H1 (cell line): Measurements from ENCODE around the gene DEXI. TPM values are rescaled to one million over a fixed set of nuclear protein-coding genes. Genes with fewer than 3 reads are reported as not detected.

ENCODE experiments used
- CTCF ChIA-PET: fragments of 300-600 bp; sonication (Branson Sonifier 250); formaldehyde crosslinking; loops from one replicate; lab custom pipeline; 2021; ENCODE audit not compliant: partially characterized antibody; lab: Charles Lee
- POLR2A ChIA-PET: fragments of 300-600 bp; sonication (Branson Sonifier 250); formaldehyde crosslinking; loops from one replicate; lab custom pipeline; 2021; ENCODE audit warnings: inconsistent platforms; ENCODE audit not compliant: partially characterized antibody; lab: Charles Lee
- DNase-seq, 2 experiments: peaks; one replicate each; pipeline versions ENCODE4 v3.0.0 to v3.0.0-alpha.2; 2010 to 2022; ENCODE audit warnings: low spot score in 2 of 2, low read depth in 1 of 2, mixed read lengths in 1 of 2
- FAIRE-seq: peaks from 2 replicates; lab custom pipeline; 2011; peaks lifted over from hg19 to GRCh38; lab: Jason Lieb, UNC
- H2AFZ ChIP-seq: 2 replicates; pipeline ENCODE4 v1.8.1; 2012; ENCODE audit warnings: low read length, inconsistent platforms
- H2AK5ac ChIP-seq: 2 replicates; pipeline ENCODE4 v1.6.1; 2013; ENCODE audit warnings: low read depth, low read length
- H2BK120ac ChIP-seq: replicated peaks from 2 replicates; pipeline ENCODE3; 2013; ENCODE audit warnings: low read depth, low read length, inconsistent platforms
- H2BK12ac ChIP-seq: 2 replicates; pipeline ENCODE4 v1.6.1; 2013; ENCODE audit warnings: low read depth, low read length
- H2BK15ac ChIP-seq: 2 replicates; pipeline ENCODE4 v1.6.1; 2013; ENCODE audit warnings: low read length
- H2BK20ac ChIP-seq: 2 replicates; pipeline ENCODE4 v1.6.1; 2013; ENCODE audit warnings: low read length
- H2BK5ac ChIP-seq: 2 replicates; pipeline ENCODE4 v1.6.1; 2013; ENCODE audit warnings: low read depth, low read length
- H3K14ac ChIP-seq: 2 replicates; pipeline ENCODE4 v1.6.1; 2013; ENCODE audit warnings: inconsistent platforms; ENCODE audit not compliant: insufficient read length
- H3K18ac ChIP-seq: 2 replicates; pipeline ENCODE4 v1.6.1; 2013; ENCODE audit warnings: low read length; ENCODE audit errors: extremely low read depth
- H3K23ac ChIP-seq: 2 replicates; pipeline ENCODE4 v1.6.1; 2013; ENCODE audit warnings: inconsistent platforms; ENCODE audit not compliant: insufficient read length
- H3K23me2 ChIP-seq: 2 replicates; pipeline ENCODE4 v1.6.1; 2013; ENCODE audit warnings: low read depth, low read length
- H3K27ac ChIP-seq: 2 replicates; pipeline ENCODE4 v1.6.1; 2011; ENCODE audit warnings: low read depth, low read length, inconsistent platforms
- H3K27me3 ChIP-seq, 4 experiments: replicated peaks in 1 of 4; 1 replicate in 1 of 4; 2 replicates in 3 of 4; pipeline versions ENCODE4 v1.6.1 to v1.8.1; 2011 to 2013; ENCODE audit warnings: low read length in 3 of 4, mild to moderate bottlenecking in 3 of 4, inconsistent platforms in 2 of 4, mixed read lengths in 2 of 4, moderate library complexity in 1 of 4; ENCODE audit not compliant: control insufficient read depth in 3 of 4, insufficient read depth in 3 of 4; ENCODE audit errors: extremely low read depth in 1 of 4
- H3K36me3 ChIP-seq, 4 experiments: 2 replicates each; pipeline versions ENCODE4 v1.6.1 to v1.8.1; 2011 to 2013; ENCODE audit warnings: mild to moderate bottlenecking in 4 of 4, low read length in 3 of 4, moderate library complexity in 2 of 4, control low read depth in 1 of 4, inconsistent platforms in 1 of 4; ENCODE audit not compliant: insufficient read depth in 4 of 4, control insufficient read depth in 2 of 4
- H3K4ac ChIP-seq: replicated peaks from 2 replicates; pipeline ENCODE3; 2013; ENCODE audit warnings: low read length, low read depth, mixed read lengths, inconsistent platforms; ENCODE audit not compliant: insufficient read length
- H3K4me1 ChIP-seq, 4 experiments: replicated peaks in 1 of 4; 1 replicate in 1 of 4; 2 replicates in 3 of 4; pipeline versions ENCODE4 v1.6.1 to v1.8.1; 2011 to 2013; ENCODE audit warnings: low read length in 3 of 4, inconsistent platforms in 2 of 4, mixed read lengths in 1 of 4; ENCODE audit not compliant: insufficient read depth in 4 of 4, control insufficient read depth in 3 of 4
- H3K4me2 ChIP-seq, 2 experiments: 2 replicates each; pipeline versions ENCODE4 v1.6.1 to v1.8.1; 2011 to 2013; ENCODE audit warnings: low read depth in 2 of 2, low read length in 2 of 2, control low read depth in 1 of 2, inconsistent platforms in 1 of 2, mild to moderate bottlenecking in 1 of 2; ENCODE audit not compliant: insufficient read depth in 1 of 2
- H3K4me3 ChIP-seq, 4 experiments: fragments of 200-600, 300-600 bp in 1 of 4; sonication (generic), shearing (Covaris generic), sonication (Bioruptor Twin) in 1 of 4; 2 replicates each; pipeline versions ENCODE4 v1.5.1 to v1.8.1; 2011 to 2016; ENCODE audit warnings: low read length in 4 of 4, low read depth in 3 of 4, control low read depth in 2 of 4, inconsistent platforms in 2 of 4, mild to moderate bottlenecking in 2 of 4, mixed read lengths in 1 of 4, moderate library complexity in 1 of 4; ENCODE audit not compliant: insufficient read depth in 2 of 4; ENCODE audit errors: extremely low read depth in 1 of 4
- H3K56ac ChIP-seq: replicated peaks from 2 replicates; pipeline ENCODE3; 2013; ENCODE audit warnings: low read depth, mild to moderate bottlenecking, mixed read lengths, low read length, inconsistent platforms; ENCODE audit not compliant: insufficient read length
- H3K79me1 ChIP-seq: 2 replicates; pipeline ENCODE4 v1.6.1; 2013; ENCODE audit warnings: low read depth, low read length, control low read depth
- H3K79me2 ChIP-seq, 2 experiments: 2 replicates each; pipeline versions ENCODE4 v1.6.1 to v1.8.1; 2012 to 2013; ENCODE audit warnings: low read length in 2 of 2, mild to moderate bottlenecking in 2 of 2, inconsistent platforms in 1 of 2; ENCODE audit not compliant: insufficient read depth in 2 of 2, control insufficient read depth in 1 of 2
- H3K9ac ChIP-seq, 4 experiments: replicated peaks in 1 of 4; 1 replicate in 1 of 4; 2 replicates in 3 of 4; pipeline versions ENCODE4 v1.6.1 to v1.8.1; 2011 to 2013; ENCODE audit warnings: low read depth in 3 of 4, low read length in 3 of 4, control low read depth in 2 of 4, mild to moderate bottlenecking in 2 of 4, moderate library complexity in 2 of 4, inconsistent platforms in 1 of 4; ENCODE audit errors: extremely low read depth in 1 of 4
- H3K9me3 ChIP-seq, 2 experiments: 2 replicates each; pipeline versions ENCODE4 v1.6.1 to v1.8.1; 2012 to 2013; ENCODE audit warnings: mild to moderate bottlenecking in 2 of 2, moderate library complexity in 2 of 2, control low read depth in 1 of 2, inconsistent platforms in 1 of 2, low read depth in 1 of 2, low read length in 1 of 2, mixed read lengths in 1 of 2; ENCODE audit not compliant: insufficient read depth in 2 of 2
- H4K20me1 ChIP-seq, 2 experiments: replicated peaks in 1 of 2; 2 replicates each; pipeline versions ENCODE3 to v1.8.1; 2011 to 2013; ENCODE audit warnings: inconsistent platforms in 2 of 2, low read length in 2 of 2, mild to moderate bottlenecking in 1 of 2; ENCODE audit not compliant: insufficient read depth in 2 of 2, control insufficient read depth in 1 of 2
- H4K5ac ChIP-seq: 2 replicates; pipeline ENCODE4 v1.6.1; 2013; ENCODE audit warnings: low read length, low read depth, mixed read lengths, inconsistent platforms; ENCODE audit not compliant: insufficient read length
- H4K8ac ChIP-seq: 2 replicates; pipeline ENCODE4 v1.8.0; 2013; ENCODE audit warnings: mild to moderate bottlenecking, moderate library complexity, low read length, inconsistent platforms; ENCODE audit not compliant: insufficient read depth; ENCODE audit errors: extremely low read depth
- H4K91ac ChIP-seq: replicated peaks from 2 replicates; pipeline ENCODE3; 2013; ENCODE audit warnings: low read length, mixed read lengths, inconsistent platforms; ENCODE audit not compliant: insufficient read length
- CBX5 ChIP-seq: fragments of 300-800, 300-1000 bp; sonication (generic); IDR thresholded peaks from 2 replicates; pipeline ENCODE4 v1.7.1; 2016; ENCODE audit warnings: antibody characterized with exemption, low read length, low read depth
- EGR1 ChIP-seq: IDR thresholded peaks from 2 replicates; pipeline ENCODE4 v1.6.1; 2011; ENCODE audit warnings: low read depth, low read length, borderline replicate concordance
- GABPA ChIP-seq: IDR thresholded peaks from 2 replicates; pipeline ENCODE4 v1.6.1; 2011; ENCODE audit warnings: mild to moderate bottlenecking, low read length, moderate library complexity, borderline replicate concordance; ENCODE audit not compliant: insufficient read depth
- JUN ChIP-seq: IDR thresholded peaks from 2 replicates; pipeline ENCODE4 v1.6.1; 2011; ENCODE audit warnings: low read depth, mild to moderate bottlenecking, improper control_type of control experiment, low read length
- POU5F1 ChIP-seq: IDR thresholded peaks from 2 replicates; pipeline ENCODE4 v1.6.1; 2011; ENCODE audit warnings: low read depth, mild to moderate bottlenecking, low read length, moderate library complexity
- SAP30 ChIP-seq: fragments of 300-600 bp; sonication (generic); IDR thresholded peaks from 2 replicates; pipeline ENCODE4 v1.7.1; 2012; ENCODE audit warnings: low read length, moderate library complexity, mild to moderate bottlenecking, inconsistent platforms; ENCODE audit not compliant: insufficient read depth, insufficient replicate concordance
- WGBS, 2 experiments: shearing (Covaris generic) in 1 of 2; methylation state at CpG; one replicate each; pipeline versions ENCODE4 v1.1.6 to v1.1.7; 2013 to 2015; ENCODE audit warnings: low lambda C conversion rate in 2 of 2, mixed read lengths in 2 of 2, inconsistent platforms in 1 of 2, low coverage in 1 of 2, missing lambda C conversion rate in 1 of 2; ENCODE audit not compliant: insufficient replicate concordance in 2 of 2, insufficient coverage in 1 of 2, insufficient read length in 1 of 2; ENCODE audit errors: extremely low coverage in 1 of 2, missing lambda C conversion rate in 1 of 2; 5-methylcytosine and 5-hydroxymethylcytosine counted together
- polyA plus RNA-seq, 7 experiments: library from polyadenylated mRNA; depleted of rRNA in 3 of 7; stranded (reverse) in 5 of 7; unstranded in 2 of 7; fragments of >200 nt in 5 of 7; fragments of 200-250 nt in 2 of 7; gene quantifications; 1 replicate in 5 of 7; 2 replicates in 1 of 7; 4 replicates in 1 of 7; pipeline versions ENCODE4 v1.2.1 to v1.2.3, GENCODE V29; 2011 to 2013; ENCODE audit warnings: missing spikeins in 2 of 7, mixed read lengths in 2 of 7
- total RNA-seq: library from RNA; stranded (reverse); fragmentation: NEBNext Ultra II Directional; extraction: Animal tissue kit (Norgen Biotek cat#: 25700); gene quantifications from 2 replicates; pipeline ENCODE4 v1.2.1, GENCODE V29; 2021
- TF ChIP-seq, protein P1 (sequence below): IDR thresholded peaks from 2 replicates; pipeline ENCODE4 v1.6.1; 2012; ENCODE audit warnings: inconsistent platforms
- TF ChIP-seq, protein P2 (sequence below), 3 experiments: IDR thresholded peaks; 1 replicate in 2 of 3; 2 replicates in 1 of 3; pipeline versions ENCODE4 v1.5.1 to v1.6.1; 2011; ENCODE audit warnings: low read length in 3 of 3, mild to moderate bottlenecking in 3 of 3, inconsistent platforms in 2 of 3, low read depth in 1 of 3, moderate library complexity in 1 of 3; ENCODE audit not compliant: insufficient read depth in 1 of 3; ENCODE audit errors: control extremely low read depth in 1 of 3
- TF ChIP-seq, protein P3 (sequence below): IDR thresholded peaks from 2 replicates; pipeline ENCODE4 v1.6.1; 2011; ENCODE audit warnings: low read depth, mild to moderate bottlenecking, low read length; ENCODE audit not compliant: insufficient read depth

The DEXI gene
- total and polyA plus RNA-seq, 2 of the 8 experiments (the other 6 are each of a cell fraction or from before 2014, with no cell fraction given) = 39.5 to 47.3 TPM

DNA sequence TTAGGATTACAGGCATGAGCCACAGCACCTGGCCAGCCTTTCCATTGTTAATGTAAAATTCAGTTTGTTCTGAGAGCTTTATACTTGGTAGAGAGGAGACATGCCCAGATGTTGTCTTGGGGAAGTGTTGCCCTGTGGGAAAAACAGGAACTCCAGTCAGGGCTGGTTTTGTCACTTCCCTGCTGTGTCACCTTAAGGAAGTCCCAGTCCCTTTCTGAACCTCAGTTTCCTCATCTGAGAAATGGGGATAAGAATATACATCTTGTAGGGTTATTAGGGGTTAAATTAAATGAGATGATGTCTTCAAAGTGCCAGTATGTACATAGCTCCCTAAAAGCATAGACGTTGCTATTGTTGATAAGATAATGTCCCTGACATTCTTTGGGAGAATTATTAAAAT, 27.3 kb upstream of the DEXI start:
- H3K27me3 ChIP-seq = no peaks in the 10 kb centered on the region
- no peak overlapping the region for H3K9ac ChIP-seq
- no peak overlapping the region for H3K4me2 ChIP-seq
- H2BK20ac ChIP-seq = no peak overlapping the region
- no peak overlapping the region for H2BK120ac ChIP-seq
- no peak overlapping the region for H4K5ac ChIP-seq
- H3K27ac ChIP-seq = no peak overlapping the region
- H3K56ac ChIP-seq = no peak overlapping the region
- H2BK5ac ChIP-seq = no peak overlapping the region
- no peak overlapping the region for H3K23ac ChIP-seq
- no peaks in the 10 kb centered on the region for H3K79me1 ChIP-seq
- no peak overlapping the region for H3K4ac ChIP-seq
- peaks cover 0 to 3% of the 10 kb centered on the region in 2 experiments for H4K20me1 ChIP-seq
- no peak overlapping the region for H3K18ac ChIP-seq
- H3K36me3 ChIP-seq = peaks cover 0 to 3% (median 0%) of the 10 kb centered on the region in 4 experiments; a peak in 1 of 8 replicates
- no peak for FAIRE-seq
- H3K4me3 ChIP-seq = no peak overlapping the region
- no peaks in the 10 kb centered on the region for H3K79me2 ChIP-seq
- no peak overlapping the region for H4K91ac ChIP-seq
- H3K9me3 ChIP-seq = no peaks in the 10 kb centered on the region
- H2BK15ac ChIP-seq = no peak overlapping the region
- POLR2A ChIA-PET = interaction anchor here (0.9 kb wide), 1 partner anchor 286 kb away, joined by 4 read pairs; the partner anchor contains the start of gene SOCS1
- H3K14ac ChIP-seq = no peak overlapping the region
- no peak overlapping the region for H2AFZ ChIP-seq
- no peaks in the 10 kb centered on the region for H3K23me2 ChIP-seq
- no peak overlapping the region for H4K8ac ChIP-seq
- H2BK12ac ChIP-seq = no peak overlapping the region
- no peak overlapping the region for H2AK5ac ChIP-seq
- H3K4me1 ChIP-seq = peaks cover 0 to 2% (median 0%) of the 10 kb centered on the region in 4 experiments; a peak in 2 of 7 replicates
- CTCF ChIA-PET = interaction anchor here (1.4 to 8.2 kb wide), 6 partner anchors 10 to 417 kb away, joined by 3 to 117 read pairs (median 6); no protein-coding TSS in a partner anchor
- DNase-seq = no peak
- WGBS, 2 experiments = 77% methylated on average over 1 of the region's 1 CpG; no CpG with 5 or more reads in 1 of the 2 experiments
- TF ChIP-seq, protein P1, sequence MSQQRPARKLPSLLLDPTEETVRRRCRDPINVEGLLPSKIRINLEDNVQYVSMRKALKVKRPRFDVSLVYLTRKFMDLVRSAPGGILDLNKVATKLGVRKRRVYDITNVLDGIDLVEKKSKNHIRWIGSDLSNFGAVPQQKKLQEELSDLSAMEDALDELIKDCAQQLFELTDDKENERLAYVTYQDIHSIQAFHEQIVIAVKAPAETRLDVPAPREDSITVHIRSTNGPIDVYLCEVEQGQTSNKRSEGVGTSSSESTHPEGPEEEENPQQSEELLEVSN = no peak
- TF ChIP-seq CBX5 (no peak), POU5F1 (no peak), EGR1 (no peak), GABPA (no peak), SAP30 (no peak), JUN (no peak)
- TF ChIP-seq, protein P2, sequence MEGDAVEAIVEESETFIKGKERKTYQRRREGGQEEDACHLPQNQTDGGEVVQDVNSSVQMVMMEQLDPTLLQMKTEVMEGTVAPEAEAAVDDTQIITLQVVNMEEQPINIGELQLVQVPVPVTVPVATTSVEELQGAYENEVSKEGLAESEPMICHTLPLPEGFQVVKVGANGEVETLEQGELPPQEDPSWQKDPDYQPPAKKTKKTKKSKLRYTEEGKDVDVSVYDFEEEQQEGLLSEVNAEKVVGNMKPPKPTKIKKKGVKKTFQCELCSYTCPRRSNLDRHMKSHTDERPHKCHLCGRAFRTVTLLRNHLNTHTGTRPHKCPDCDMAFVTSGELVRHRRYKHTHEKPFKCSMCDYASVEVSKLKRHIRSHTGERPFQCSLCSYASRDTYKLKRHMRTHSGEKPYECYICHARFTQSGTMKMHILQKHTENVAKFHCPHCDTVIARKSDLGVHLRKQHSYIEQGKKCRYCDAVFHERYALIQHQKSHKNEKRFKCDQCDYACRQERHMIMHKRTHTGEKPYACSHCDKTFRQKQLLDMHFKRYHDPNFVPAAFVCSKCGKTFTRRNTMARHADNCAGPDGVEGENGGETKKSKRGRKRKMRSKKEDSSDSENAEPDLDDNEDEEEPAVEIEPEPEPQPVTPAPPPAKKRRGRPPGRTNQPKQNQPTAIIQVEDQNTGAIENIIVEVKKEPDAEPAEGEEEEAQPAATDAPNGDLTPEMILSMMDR (IDR thresholded peaks at IDR 0.05; ENCODE audit: control extremely low read depth in 1 of 3, insufficient read depth in 1 of 3, low read depth in 1 of 3, low read length in 3 of 3) = no peak
- TF ChIP-seq, protein P3, sequence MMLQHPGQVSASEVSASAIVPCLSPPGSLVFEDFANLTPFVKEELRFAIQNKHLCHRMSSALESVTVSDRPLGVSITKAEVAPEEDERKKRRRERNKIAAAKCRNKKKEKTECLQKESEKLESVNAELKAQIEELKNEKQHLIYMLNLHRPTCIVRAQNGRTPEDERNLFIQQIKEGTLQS = no peak
